Liver (tissue), 3 donors: ENCODE data around the gene COX5B.
"Not testable (repeated sequence)": the region's sequence is repeated elsewhere in the genome, so short reads cannot be mapped to it uniquely, and the experiment has no call there.

Experiments
- CTCF ChIP-seq: fragments of 150-350 bp; IDR thresholded peaks from 2 replicates; pipeline ENCODE4 v1.5.1; 2017; ENCODE audit warnings: improper control_type of control experiment, low read depth, low read length; ENCODE audit not compliant: missing input control
- GABPA ChIP-seq, 2 donors: IDR thresholded peaks in 1 of 2; conservative IDR thresholded peaks in 1 of 2; 2 replicates each; pipeline ENCODE4 v1.6.1; 2016; ENCODE audit warnings: antibody characterized with exemption in 2 of 2, mild to moderate bottlenecking in 1 of 2, moderate library complexity in 1 of 2
- HNF4A ChIP-seq, 2 donors: conservative IDR thresholded peaks; 2 replicates each; pipeline ENCODE4 v1.6.1; 2016; ENCODE audit warnings: antibody characterized with exemption in 2 of 2, mild to moderate bottlenecking in 2 of 2
- JUND ChIP-seq, 2 donors: IDR thresholded peaks; 2 replicates each; pipeline ENCODE4 v1.6.1; 2016; ENCODE audit warnings: antibody characterized with exemption in 2 of 2
- RAD21 ChIP-seq, 2 donors: IDR thresholded peaks; 2 replicates each; pipeline ENCODE4 v1.6.1; 2016; ENCODE audit warnings: antibody characterized with exemption in 2 of 2, mild to moderate bottlenecking in 2 of 2
- YY1 ChIP-seq: IDR thresholded peaks from 2 replicates; pipeline ENCODE4 v1.6.1; 2016; ENCODE audit warnings: antibody characterized with exemption, mild to moderate bottlenecking
- donor health status: healthy.
- donor health status: healthy.

GRCh38 chr2:97622976-97623375, 22.9 kb upstream of the COX5B start:
- TF ChIP-seq CTCF; GABPA (IDR thresholded peaks at IDR 0.05 in 1 of 2, conservative IDR thresholded peaks at IDR 0.05 in 1 of 2); JUND (IDR thresholded peaks at IDR 0.05); RAD21 (IDR thresholded peaks at IDR 0.05); HNF4A (conservative IDR thresholded peaks at IDR 0.05); YY1: not testable (repeated sequence)
